HCT116 (cell line): ENCODE data around the gene WDR70.

ENCODE experiments used
- ATF3 ChIP-seq: IDR thresholded peaks from 2 replicates; pipeline ENCODE4 v1.6.1; 2012
- CEBPB ChIP-seq: IDR thresholded peaks from 2 replicates; pipeline ENCODE4 v1.6.1; 2012; ENCODE audit warnings: low read depth
- CTCF ChIP-seq, 3 experiments: fragments of 200-600 bp in 1 of 3; sonication (generic) in 1 of 3; IDR thresholded peaks in 2 of 3; conservative IDR thresholded peaks in 1 of 3; 2 replicates each; pipeline ENCODE4 v1.5.1; 2012 to 2017; ENCODE audit warnings: low read depth in 2 of 3, low read length in 2 of 3, antibody characterized with exemption in 1 of 3, borderline replicate concordance in 1 of 3, control low read depth in 1 of 3, mild to moderate bottlenecking in 1 of 3, mixed read lengths in 1 of 3, mixed run types in 1 of 3, moderate library complexity in 1 of 3; ENCODE audit not compliant: insufficient read depth in 1 of 3
- EZH2 ChIP-seq: fragments of 200-600 bp; sonication (generic); IDR thresholded peaks from 2 replicates; pipeline ENCODE4 v1.6.1; 2017; ENCODE audit warnings: antibody characterized with exemption, mixed run types
- EZH2phosphoT487 ChIP-seq: fragments of 200-600 bp; IDR thresholded peaks from 2 replicates; pipeline ENCODE4 v1.6.1; 2018; ENCODE audit warnings: antibody characterized with exemption, borderline replicate concordance
- JUND ChIP-seq: IDR thresholded peaks from 2 replicates; pipeline ENCODE4 v1.6.1; 2012
- MAX ChIP-seq: IDR thresholded peaks from 2 replicates; pipeline ENCODE4 v1.6.1; 2012
- POLR2AphosphoS5 ChIP-seq: IDR thresholded peaks from 2 replicates; pipeline ENCODE4 v1.6.1; 2011; ENCODE audit warnings: mild to moderate bottlenecking, low read depth, low read length, moderate library complexity
- SIN3A ChIP-seq: IDR thresholded peaks from 2 replicates; pipeline ENCODE4 v1.6.1; 2012; ENCODE audit warnings: low read depth
- SP1 ChIP-seq: IDR thresholded peaks from 2 replicates; pipeline ENCODE4 v1.6.1; 2012; ENCODE audit warnings: low read depth
- YY1 ChIP-seq: IDR thresholded peaks from 2 replicates; pipeline ENCODE4 v1.6.1; 2011; ENCODE audit warnings: low read length, low read depth, moderate library complexity, mild to moderate bottlenecking; ENCODE audit not compliant: insufficient replicate concordance; ENCODE audit errors: extremely low read depth
- ZBTB33 ChIP-seq: IDR thresholded peaks from 2 replicates; pipeline ENCODE4 v1.6.1; 2011; ENCODE audit warnings: mild to moderate bottlenecking, low read length, moderate library complexity; ENCODE audit not compliant: insufficient replicate concordance; ENCODE audit errors: extremely low read depth
- ZNF274 ChIP-seq: fragments of 200-500 bp; sonication (Bioruptor generic); IDR thresholded peaks from 2 replicates; pipeline ENCODE4 v1.6.1; 2014; ENCODE audit warnings: mild to moderate bottlenecking, low read depth, low read length, inconsistent platforms

- TF ChIP-seq CTCF (IDR thresholded peaks at IDR 0.05 in 2 of 3, conservative IDR thresholded peaks at IDR 0.05 in 1 of 3; ENCODE audit: borderline replicate concordance in 1 of 3, insufficient read depth in 1 of 3, low read depth in 2 of 3, low read length in 2 of 3) = no peak
- TF ChIP-seq POLR2AphosphoS5 = no peak
- no peak for TF ChIP-seq YY1
- TF ChIP-seq SP1 = no peak
- TF ChIP-seq EZH2phosphoT487 = no peak
- TF ChIP-seq ATF3 = no peak
- TF ChIP-seq CEBPB = no peak
- TF ChIP-seq EZH2 = no peak
- no peak for TF ChIP-seq SIN3A
- no peak for TF ChIP-seq ZNF274
- TF ChIP-seq JUND = no peak
- TF ChIP-seq MAX = no peak; the same call in 1 of the 2 replicates
- TF ChIP-seq ZBTB33 = no peak
Observed at GRCh38 chr5:37717276-37717612, 338.1 kb downstream of the WDR70 start.
